ENCODE measurements around the gene ETS2.

GRCh38 chr21:38824124-38824822, 18.5 kb downstream of the ETS2 start:
- TF ChIP-seq CHD1 (IDR thresholded peaks at IDR 0.05; ENCODE audit: low read depth, low read length) (no peak), CTCF (conservative IDR thresholded peaks at IDR 0.05; ENCODE audit: low read depth, low read length) (no peak), BHLHE40 (IDR thresholded peaks at IDR 0.05; ENCODE audit: low read depth, low read length) (peak; percentile 22; the same call in 1 of the 2 replicates), RCOR1 (IDR thresholded peaks at IDR 0.05; ENCODE audit: insufficient replicate concordance, low read length) (no peak), MAZ (IDR thresholded peaks at IDR 0.05; ENCODE audit: borderline replicate concordance, low read depth, low read length) (no peak), POLR2A (IDR thresholded peaks at IDR 0.05; ENCODE audit: low read depth, low read length) (no peak; the same call in none of the 2 replicates)

All from IMR-90 (cell line).